ENCODE results near the gene PRKN. TPM values are rescaled to one million over a fixed set of nuclear protein-coding genes. Genes with fewer than 3 reads are reported as not detected.

The PRKN gene
- total and polyA plus RNA-seq, 9 of the 15 experiments (the other 6 are each of a cell fraction or from before 2014, with no cell fraction given) = 0.03 to 0.96 (median 0.15) TPM; not detected in 2

GRCh38 chr6:161315246-161315917 lies 1412.2 kb downstream of the PRKN start (continued):
- peak; percentile 30; the same call in 1 of the 2 replicates for TF ChIP-seq MGA (IDR thresholded peaks at IDR 0.05)
- TF ChIP-seq CC2D1A (IDR thresholded peaks at IDR 0.05) = peak; percentile 62; the same call in 1 of the 2 replicates
- peak; percentile 8; the same call in 1 of the 2 replicates for TF ChIP-seq L3MBTL2 (IDR thresholded peaks at IDR 0.05)
